Astrocyte of the spinal cord (primary cell): Measurements from ENCODE around the gene EFCAB9.

ENCODE experiments used
- DNase-seq: peaks from one replicate; pipeline ENCODE4 v3.0.0; 2011; ENCODE audit warnings: low read depth, low spot score
- H3K4me3 ChIP-seq: 2 replicates; pipeline ENCODE4 v1.5.1; 2011; ENCODE audit warnings: low read depth, mild to moderate bottlenecking, low read length, moderate library complexity
- CTCF ChIP-seq: IDR thresholded peaks from 2 replicates; pipeline ENCODE4 v1.5.1; 2012; ENCODE audit warnings: low read depth, mild to moderate bottlenecking, low read length, inconsistent platforms
- in situ Hi-C: cut with HindIII; loops from 2 replicates; pipeline ENCODE4 v1.10.0; 2017; ENCODE audit warnings: low sequenced_read_pairs

The EFCAB9 gene

GRCh38 chr5:172165465-172165864 is 28.5 kb upstream of the EFCAB9 start:
- in situ Hi-C loops: no loop called here

GRCh38 chr5:172166030-172166826 is 27.7 kb upstream of the EFCAB9 start:
- DNase-seq: no peak
- H3K4me3 ChIP-seq: no peak overlapping the region
- in situ Hi-C loops: no loop called here
- no peak for TF ChIP-seq CTCF

More at GRCh38 chr5:172165465-172165864, 28.5 kb upstream of the EFCAB9 start:
- no peak overlapping the region for H3K4me3 ChIP-seq
- TF ChIP-seq CTCF: no peak
- DNase-seq: no peak

- no peak overlapping the region for H3K4me3 ChIP-seq
- in situ Hi-C loops: no loop called here
These were observed 26.1 kb upstream of the EFCAB9 start for GRCh38 chr5:172167895-172168294.

GRCh38 chr5:172168311-172168710 is 25.7 kb upstream of the EFCAB9 start:
- in situ Hi-C loops: no loop called here

More at GRCh38 chr5:172167895-172168294, 26.1 kb upstream of the EFCAB9 start:
- no peak for TF ChIP-seq CTCF
- DNase-seq: no peak

GRCh38 chr5:172169216-172169615 is 24.8 kb upstream of the EFCAB9 start:
- no peak for TF ChIP-seq CTCF
- no peak overlapping the region for H3K4me3 ChIP-seq
- no peak for DNase-seq
- in situ Hi-C loops: no loop called here

More at GRCh38 chr5:172168311-172168710, 25.7 kb upstream of the EFCAB9 start:
- DNase-seq: no peak
- no peak for TF ChIP-seq CTCF
- H3K4me3 ChIP-seq: no peak overlapping the region

- TF ChIP-seq CTCF: no peak
- in situ Hi-C loops: no loop called here
- no peak for DNase-seq
- no peak overlapping the region for H3K4me3 ChIP-seq
These were observed 23.7 kb upstream of the EFCAB9 start for GRCh38 chr5:172170251-172170701.
